HuH-7 (cell line): ENCODE measurements around the gene TTC7B.

Source experiments
- DNase-seq: peaks from one replicate; pipeline ENCODE4 v3.0.0; 2011; ENCODE audit warnings: low spot score

Gene TTC7B

DNA sequence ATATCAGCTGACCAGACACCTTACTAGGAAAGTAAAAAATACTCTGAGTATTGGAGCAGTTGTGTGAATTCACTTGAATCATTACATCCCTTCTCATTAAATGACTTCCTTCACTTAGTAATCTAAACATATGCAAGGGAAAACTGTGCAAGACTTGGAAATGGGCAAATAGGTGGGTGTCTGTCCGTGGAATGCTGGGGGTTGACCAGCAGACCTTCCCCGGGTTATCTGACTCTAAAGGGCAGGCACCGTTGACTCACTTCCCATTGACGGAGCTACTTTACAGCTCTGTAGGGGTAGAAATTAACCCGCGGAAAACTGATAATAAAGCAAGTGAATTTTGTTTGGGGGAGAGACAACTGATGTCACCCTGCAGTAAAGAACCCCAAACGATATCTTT is 199.3 kb downstream of the TTC7B start:
- DNase-seq: no peak

DNA sequence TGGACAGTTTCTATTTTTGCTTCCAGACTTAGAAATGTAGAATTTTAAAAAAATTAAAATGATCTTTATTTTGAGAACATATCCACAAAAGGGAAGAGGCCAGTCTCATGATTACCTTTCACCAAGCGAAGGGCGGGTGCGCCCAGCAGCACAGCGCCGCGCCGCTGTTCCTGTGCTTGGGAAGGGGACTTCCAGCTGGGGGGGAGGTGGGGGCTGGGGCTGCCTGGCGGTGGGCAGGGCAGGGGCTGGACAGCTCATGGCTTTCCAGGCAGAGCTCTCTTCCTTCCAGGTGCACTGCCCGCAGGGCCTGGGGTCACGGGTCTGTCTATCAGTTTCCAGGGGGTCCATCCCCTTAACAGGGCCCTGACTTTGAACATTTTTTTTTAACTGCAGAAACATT is 199.9 kb downstream of the TTC7B start:
- no peak for DNase-seq

DNA sequence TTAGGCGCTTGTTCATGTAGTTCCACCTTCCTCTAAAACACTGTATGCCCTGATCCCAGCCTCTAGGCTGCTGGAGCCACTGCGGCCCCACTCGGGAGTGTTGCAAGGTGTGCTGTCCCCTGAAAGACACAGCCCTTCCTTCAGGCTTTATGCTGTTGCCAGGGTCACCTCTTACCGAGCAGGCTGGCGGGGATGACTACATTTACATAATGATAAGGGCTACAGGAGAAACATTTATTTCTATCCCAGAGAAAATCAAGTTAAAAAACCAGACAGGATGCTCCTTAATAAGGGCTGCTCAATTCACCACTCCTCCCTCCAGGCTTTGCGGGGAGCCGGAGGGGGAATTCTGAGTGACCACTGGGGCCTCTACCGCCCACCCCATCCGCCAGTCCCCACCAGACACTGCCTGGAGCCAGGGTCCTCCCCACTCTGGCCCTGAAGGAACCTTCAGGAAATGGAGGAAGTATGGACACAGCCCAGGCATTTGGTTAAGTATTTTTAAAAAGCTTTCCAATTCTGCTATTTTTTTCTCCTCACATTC is 200.6 kb downstream of the TTC7B start:
- DNase-seq: no peak

DNA sequence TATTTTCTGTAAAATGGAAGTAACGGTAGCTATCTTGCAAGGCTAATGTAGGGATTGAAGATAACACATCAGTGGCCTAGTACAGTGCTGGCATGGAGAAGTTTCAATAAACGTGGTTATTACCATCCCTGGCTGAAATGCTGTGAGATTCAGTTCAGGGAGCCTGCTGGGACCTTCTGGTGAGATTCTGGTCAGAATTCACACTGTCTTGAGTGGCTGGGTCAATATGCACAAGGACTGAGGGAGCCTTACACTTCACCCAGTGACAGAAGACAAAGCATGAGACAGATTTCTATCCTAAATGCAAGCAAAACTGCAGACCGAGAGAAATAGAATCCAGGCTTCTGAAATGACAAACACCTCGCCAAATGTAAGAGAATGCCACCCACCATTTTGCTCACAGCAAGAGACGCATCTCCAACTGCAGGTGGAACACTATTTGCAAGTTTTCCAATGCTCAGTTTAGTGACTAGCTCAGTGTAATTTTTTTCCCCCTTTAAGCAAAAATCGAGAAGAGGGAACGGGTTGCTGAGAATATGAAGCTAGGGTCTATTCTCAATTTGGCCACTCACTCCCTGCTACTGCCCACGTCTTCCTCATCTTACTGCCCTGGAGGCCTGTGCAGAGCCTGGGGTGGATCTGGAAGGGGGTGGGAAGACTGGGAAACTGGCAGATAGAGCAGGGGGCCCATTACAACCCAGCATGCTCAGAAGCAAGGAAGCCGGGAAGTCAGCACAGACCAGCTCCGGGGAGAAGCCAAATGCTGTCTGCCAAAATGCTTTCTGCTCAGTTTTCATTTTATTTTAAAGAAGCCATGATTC is 201.3 kb downstream of the TTC7B start:
- no peak for DNase-seq

DNA sequence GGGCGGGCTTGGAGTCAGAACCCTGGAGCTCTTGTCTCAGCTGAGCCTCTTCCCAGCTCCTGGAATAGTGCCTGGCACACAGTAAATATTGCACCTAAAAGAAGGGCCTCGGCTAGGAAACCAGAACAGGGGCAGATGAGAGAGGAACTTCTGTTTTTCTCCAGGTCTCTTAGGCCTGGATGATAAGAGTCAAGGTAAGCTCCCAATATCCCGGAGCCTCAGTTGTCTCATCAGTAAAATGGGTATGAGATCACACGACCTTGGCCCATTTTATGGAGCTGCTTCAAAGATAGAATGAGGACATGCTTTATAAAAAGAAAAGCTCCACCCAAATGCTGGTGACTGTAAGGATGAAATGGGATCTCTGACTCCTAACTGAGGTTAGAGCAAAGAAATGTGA is 202.2 kb downstream of the TTC7B start:
- DNase-seq: no peak

DNA sequence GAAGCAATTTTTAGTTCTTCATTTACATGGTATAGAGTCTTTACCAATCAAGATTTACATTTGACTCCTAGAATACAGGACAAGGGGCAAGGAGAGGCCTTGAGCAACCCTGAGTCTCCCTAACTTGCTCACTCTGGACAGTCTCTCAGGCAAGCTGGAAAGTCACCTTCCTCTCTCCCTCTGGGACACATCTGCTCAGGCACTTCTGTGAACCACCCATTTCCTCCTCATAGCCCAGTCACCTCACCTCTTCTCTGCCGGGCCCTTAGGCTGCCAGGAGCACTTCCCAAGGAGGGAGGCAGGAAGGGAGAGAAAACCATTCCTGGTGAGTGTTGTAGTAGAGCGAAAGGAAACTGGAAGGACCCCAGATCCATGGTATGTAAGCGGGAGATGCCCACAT is 202.8 kb downstream of the TTC7B start:
- no peak for DNase-seq

DNA sequence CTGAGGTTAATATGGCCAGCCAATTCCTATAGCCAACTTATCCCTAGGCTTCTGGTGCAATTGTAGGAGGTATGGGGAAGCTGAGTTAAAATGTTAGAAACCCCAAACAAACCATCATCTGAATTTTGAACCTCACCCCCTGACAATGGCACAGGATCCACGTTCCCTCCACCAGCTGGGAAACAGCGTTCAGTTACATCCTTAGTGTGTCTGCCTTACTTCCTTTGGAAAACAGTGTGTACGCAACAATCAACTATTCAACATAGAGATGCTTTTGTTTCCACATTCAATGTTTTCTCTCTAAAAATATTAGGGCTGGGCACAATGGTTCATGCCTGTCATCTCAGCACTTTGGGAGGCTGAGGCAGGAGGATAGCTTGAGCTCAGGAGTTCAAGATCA is 203.4 kb downstream of the TTC7B start:
- no peak for DNase-seq

DNA sequence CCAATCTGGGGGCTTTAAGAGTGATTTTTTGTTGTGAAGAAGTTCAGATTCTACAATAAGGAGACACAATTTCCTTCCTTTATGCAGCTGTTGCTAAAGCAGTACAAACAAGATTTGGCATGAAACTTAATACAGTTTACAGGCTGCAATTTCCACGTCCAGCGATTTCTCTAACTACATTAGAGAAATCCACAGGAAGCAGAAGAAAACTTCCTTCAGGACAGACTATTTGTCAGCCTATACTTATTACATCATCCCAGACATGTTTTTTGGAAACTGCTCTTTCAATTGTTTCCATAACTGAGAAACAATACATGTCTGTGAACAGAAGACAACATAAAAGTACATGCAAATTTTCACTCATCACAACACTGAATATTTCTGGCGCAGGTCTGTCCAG is 204.3 kb downstream of the TTC7B start:
- no peak for DNase-seq

DNA sequence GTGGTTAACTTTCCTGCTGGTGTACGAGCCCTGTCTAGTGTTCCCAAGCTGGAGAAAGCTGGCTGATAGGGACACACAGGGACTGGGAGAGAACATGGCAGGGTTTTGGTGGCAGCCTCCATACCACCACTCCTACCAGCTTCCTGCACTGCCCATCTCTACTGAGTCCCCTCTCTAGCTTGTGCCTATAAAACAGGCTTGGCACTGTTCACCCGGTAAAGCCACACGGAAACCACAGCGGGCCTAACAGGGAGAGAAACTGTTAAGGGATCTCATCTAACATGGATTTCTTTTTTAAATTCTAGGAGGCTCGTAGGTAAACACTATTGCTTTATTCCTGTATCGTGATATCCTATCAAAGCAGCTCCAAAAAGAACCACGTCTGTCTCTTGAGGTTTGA is 204.7 kb downstream of the TTC7B start:
- DNase-seq: no peak

DNA sequence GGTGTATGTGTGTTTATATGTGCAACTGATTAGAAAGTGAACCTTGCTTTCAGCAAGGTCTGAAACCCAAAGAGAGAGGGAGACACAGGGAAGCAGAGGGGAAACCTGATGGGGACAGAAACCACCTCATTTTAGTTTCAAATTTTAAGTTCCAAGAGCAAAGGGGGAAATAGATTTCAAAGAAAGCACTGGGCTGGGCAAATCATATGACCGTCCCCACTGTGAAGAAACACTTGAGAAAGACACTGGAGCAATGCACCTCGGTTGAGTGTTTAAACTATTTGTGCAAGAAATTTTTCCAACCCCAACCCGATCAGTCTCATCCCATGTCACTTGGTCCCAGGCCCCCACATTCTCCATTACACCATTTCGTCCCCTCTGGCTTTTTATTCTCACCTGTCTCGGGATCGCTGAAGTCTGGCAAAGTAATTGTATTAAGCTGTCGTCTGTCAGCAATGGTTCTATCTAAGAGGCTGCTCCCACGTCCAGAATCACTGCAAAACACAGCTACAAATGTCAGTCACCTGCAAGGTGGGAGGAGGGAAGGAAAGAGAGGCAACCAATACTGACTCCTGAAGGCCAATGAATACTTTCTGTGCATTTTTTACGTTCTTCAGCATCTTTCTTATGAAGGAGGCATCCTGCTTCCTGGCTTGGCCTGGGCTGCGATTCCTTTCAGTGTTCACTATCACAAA is 205.7 kb downstream of the TTC7B start:
- no peak for DNase-seq

DNA sequence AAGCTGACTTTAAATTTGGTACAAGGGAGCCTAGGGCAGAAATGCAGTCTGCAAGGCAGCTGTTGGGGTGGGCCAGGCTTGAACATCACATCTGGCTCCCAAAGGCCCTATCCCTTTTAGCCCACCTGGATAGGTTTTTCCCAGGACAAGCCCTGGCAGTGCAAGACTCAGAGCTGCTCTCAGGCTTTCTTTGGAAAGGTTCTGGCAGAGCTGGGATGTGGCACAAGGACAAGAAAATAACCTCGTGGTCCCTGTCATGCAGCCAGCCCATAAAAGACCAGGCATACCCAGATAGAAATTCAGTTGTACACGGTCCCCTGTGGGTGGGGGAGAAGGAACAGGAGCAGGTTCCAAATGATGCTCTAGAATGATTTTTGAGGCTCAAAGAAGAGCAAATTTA is 206.9 kb downstream of the TTC7B start:
- no peak for DNase-seq

DNA sequence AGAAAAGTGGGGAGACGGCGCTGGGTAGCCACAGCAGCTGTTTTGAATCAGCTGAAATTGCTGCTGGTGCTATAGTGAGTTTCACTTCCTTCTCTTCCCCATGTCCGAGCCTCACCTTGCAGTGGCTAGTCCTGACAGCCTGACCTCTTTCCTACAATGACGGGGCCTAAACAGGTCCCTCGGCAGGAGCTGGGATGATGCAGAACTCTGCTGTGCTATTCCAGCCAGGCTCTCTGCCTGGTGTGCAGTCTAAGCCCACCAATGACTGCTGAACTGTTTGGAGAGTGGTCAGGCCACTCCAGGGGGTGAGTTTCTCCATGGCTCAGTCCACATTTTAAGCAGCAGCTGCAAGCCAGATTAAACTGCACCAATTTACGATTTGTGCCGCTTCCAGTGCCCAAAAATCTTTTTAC is 207.3 kb downstream of the TTC7B start:
- no peak for DNase-seq

DNA sequence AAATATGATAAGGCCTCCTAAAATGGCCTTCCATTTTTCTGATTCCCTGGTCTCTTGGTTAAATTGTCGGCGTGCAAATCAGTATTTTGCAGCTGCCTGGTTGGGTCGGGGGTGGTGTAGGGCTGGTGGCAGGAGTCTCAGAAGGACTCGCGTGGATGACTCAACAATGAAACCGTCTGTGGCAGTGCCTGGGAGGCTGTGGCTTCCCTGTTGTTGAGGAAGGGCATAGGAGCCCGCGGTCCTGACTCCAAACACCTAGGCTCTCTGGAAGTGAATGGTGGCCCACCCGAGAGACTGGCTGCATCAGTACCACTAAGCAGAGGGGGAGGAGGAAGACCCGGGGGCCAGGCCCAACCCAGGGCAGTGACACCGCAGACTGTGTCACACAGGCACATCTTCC is 207.9 kb downstream of the TTC7B start:
- no peak for DNase-seq

DNA sequence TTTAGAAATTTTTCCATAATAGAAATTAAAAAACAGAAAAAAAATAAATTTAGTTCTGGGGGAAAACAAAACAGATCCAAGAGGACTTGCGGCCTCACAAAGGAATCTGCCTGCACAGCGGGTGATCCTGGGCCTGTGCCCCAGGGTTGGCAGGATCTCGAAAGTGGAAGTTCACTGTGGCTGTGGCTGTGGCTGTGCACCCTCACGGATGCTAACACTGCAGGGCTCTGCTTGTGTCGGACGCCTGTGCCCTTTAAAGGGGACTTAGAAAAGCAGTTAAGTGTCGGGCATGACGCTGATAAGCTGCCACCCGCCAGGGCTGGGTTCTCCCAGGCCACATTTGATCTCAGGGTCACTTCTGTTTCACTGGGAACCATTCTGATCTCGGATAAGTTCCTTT is 209.1 kb downstream of the TTC7B start:
- DNase-seq: no peak

DNA sequence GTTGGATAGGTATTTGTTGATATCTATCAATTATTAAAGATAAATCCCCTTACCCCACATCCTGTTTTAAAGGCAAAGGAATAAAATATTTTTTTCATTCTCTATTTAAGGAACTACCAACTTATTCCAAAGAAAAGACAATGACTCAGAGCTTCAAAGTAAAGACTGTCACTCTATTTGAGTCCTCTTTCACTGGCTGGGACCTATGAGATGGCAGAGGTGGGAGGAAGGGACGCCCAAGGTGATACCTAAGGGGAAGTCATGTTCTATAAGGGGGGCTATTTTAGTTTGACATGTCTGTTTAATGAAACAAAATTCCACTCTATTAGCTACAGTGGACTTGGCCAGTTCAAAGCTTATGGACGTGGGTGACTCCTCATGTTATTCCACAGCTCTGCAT is 209.8 kb downstream of the TTC7B start:
- DNase-seq: no peak

DNA sequence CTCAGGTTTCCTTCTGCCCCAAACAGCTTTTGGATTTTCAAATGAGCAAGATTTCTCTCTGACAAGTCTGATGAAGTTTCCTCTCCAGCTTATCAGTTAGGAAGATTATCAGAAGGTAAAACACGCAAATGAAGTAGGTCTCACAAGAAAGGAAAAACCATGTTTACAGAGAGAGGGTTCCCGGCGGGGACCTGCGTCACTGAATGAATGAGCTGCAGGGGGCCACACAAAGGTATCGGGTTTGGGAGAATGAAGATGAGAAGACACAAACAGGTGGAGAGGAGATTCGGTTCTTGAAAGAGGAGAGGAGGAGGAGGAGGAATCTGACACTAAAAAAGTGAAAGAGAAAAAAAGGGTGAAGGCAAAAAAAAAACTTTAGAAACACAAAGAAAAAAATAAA is 210.8 kb downstream of the TTC7B start:
- DNase-seq: no peak

DNA sequence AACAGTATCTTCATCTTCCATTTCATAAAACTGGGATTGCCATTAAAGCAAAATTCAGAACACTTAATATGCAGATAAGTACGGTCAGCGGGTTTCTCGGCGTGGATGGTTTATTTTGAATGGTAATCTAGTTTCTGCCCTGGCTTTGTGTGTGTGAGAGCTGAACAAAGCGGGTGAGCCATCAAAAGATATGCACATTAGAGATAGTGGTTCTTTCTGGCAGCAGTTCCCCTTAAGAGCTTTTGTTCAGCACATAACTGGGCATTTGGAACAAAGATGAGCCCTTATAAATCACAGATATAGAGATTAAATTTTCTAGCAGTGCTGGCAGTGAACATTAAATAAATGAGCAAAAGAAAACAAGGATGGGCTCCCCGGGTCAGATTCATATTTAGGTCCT is 211.9 kb downstream of the TTC7B start:
- DNase-seq: no peak

DNA sequence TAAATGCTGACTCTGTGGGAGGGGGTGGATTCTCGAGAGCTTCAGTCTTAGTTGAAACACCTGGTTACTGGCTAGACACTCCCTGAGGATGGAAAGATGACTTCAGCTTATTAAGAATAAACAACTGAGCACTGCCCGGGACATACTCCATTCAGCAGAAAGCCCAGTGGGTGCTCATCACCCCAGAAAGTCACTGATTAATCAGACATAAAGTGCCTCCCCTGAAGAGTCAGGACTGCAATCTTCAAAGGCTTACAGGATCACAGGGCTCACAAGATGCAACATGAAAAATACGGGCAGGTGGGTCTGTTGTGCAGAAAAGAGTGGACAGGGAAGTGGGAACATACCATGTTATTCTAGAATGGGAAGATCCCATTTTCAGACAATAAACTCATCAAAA is 212.4 kb downstream of the TTC7B start:
- DNase-seq: no peak

DNA sequence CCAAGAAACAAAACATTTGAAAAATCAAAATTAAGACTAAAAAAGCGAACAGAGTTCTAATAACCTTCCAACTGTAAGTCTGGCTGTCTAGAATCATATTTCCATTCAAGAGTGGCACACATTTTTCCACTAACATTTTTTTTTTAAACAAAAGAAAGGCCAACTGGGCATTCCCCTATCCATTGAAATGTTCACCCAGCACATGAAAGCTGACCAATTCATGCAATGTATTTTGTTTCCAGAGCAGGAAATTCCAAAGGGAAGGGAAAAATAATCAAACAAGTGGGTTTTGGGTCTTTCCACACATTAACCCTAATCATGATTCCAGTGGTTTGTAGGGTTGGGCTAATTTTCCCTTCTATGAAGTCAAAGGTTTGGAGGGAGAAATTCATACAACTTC is 212.9 kb downstream of the TTC7B start:
- no peak for DNase-seq

DNA sequence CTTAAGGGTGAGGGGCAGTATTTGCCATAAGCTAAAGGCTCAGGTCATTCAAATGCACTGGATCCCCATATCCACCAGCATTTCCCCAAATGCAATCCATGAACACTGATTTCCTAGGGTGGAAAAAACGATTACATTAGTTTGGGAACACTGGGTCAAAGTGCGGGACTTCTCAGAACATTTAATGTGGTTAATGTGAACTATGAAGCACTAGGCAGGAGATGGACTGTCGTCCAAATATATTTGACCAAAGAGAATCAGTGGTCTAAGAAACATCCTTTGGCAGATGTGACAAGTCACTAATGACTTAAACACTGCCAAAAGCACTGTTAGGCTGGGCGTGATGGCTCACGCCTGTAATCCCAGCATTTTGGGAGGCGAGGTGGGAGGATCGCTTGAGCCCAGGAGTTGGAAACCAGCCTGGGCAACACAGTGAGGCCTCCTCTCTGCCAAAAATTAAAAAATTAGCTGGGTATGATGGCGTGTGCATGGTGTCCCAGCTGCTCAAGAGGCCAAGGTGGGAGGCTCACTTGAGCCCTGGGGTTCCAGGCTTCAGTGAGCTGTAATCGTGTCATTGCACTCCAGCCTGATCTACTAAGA is 214.0 kb downstream of the TTC7B start:
- DNase-seq: no peak

DNA sequence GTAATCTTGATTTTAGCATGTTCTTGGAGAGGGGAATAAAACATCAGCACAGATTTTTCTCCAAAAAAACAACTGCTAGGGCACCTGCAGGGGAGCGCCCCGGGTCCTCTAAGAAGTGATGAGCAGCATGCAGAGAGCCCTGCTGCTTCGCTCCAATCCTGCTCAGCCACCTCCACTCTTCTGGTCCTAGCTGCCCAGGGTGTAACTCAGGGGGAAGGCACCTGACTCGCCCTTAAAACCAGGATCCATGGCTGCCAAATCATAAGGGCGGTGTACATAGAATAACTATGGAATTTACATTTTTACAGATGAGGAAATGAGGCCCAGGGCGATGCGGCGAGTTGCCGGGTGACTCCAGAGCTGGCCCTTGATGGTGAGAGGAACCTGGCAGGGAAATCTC is 214.7 kb downstream of the TTC7B start:
- DNase-seq: no peak

DNA sequence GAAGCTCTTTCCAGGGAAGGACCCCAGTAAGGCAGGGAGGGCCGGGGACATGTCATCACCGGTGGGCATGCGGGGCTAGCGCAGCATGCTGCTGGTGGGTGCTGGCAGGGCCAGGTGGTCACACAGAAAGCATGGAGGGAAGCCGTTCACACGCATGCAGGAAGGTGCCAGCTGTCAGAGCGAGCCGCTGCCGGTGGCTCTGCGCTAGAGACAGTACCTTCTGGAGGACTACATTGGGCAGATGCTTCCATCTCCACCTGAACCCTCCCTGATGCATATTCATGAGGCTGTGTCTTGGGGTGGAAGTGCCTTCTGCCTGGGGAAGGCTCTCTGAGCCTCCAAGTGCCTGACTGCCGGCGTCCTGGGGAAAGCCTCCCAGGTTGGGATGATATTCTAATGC is 215.6 kb downstream of the TTC7B start:
- DNase-seq: no peak
